Measurements from ENCODE around the gene NHLH2.

The NHLH2 gene

DNA sequence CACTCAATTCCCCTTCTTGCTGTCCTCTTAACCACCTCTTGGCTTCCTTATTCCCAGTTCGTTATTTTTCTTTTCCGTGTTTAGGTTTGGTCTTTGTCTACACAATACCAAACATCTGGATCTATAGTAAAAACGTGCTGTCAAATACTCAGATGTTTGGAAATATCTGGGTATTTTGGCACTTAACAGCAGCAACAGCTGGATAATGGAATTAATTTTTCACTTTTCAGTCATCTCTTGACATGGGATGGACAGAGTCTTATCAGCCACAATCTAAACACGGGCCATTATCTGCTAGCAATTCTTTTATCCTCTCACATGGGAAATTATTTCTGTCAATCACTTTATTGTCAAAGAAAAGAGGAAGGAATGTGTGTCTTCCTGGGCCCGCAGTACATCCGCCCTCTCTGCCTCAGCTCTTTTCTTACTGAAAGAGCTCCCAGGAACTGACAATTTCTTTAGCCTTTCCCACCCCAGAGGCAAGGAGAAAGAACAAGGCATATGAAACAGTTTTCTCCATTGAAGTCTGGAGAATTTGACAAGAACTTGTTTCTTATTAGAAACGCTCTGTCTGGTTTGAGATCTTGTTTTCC is 13.4 kb downstream of the NHLH2 start:
- TF ChIP-seq, protein P1, sequence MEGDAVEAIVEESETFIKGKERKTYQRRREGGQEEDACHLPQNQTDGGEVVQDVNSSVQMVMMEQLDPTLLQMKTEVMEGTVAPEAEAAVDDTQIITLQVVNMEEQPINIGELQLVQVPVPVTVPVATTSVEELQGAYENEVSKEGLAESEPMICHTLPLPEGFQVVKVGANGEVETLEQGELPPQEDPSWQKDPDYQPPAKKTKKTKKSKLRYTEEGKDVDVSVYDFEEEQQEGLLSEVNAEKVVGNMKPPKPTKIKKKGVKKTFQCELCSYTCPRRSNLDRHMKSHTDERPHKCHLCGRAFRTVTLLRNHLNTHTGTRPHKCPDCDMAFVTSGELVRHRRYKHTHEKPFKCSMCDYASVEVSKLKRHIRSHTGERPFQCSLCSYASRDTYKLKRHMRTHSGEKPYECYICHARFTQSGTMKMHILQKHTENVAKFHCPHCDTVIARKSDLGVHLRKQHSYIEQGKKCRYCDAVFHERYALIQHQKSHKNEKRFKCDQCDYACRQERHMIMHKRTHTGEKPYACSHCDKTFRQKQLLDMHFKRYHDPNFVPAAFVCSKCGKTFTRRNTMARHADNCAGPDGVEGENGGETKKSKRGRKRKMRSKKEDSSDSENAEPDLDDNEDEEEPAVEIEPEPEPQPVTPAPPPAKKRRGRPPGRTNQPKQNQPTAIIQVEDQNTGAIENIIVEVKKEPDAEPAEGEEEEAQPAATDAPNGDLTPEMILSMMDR (IDR thresholded peaks at IDR 0.05), result no peak

DNA sequence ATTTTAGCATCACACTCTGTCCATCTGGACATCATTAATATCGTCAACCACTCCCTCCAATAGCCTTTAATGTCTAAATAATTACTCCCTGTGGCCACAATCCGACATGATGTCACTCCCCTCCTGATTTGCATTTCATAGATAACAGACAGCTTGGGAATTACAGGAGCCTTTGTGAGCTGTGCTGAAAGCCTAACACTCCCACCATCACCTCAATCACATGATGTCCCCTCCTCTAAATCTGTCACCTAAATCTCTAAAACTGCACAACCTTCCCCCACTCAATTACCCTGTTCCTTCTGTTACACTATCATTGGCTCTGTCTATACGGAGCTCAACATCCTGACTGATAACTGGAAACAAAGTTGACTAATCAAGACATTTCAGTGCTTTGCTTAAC is 14.3 kb downstream of the NHLH2 start:
- TF ChIP-seq, protein P1 (IDR thresholded peaks at IDR 0.05), result no peak

DNA sequence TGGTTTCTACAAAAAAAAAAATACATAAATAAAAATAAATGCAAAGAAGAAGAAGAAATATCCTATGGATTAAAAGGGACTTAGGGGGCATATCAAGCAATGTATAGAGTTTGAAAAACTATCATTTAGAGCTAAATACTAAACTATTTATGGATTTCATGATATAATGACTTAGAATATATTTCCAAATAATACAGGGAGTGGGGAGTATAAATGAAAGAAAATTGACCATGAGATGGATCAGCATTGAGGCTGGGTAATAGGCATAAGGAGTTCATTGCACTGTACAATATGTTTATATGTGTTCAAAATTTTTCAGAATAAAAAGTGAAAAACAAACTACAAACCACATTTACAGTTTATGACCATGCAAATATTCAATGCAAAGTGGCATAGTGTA is 18.8 kb downstream of the NHLH2 start:
- TF ChIP-seq, protein P1 (IDR thresholded peaks at IDR 0.05), result no peak

GRCh38 chr1:115815694-115816093 is 25.2 kb downstream of the NHLH2 start:
- TF ChIP-seq, protein P1 (IDR thresholded peaks at IDR 0.05), result no peak

- TF ChIP-seq, protein P1 (IDR thresholded peaks at IDR 0.05), result no peak
Observed at GRCh38 chr1:115814685-115815398, 26.1 kb downstream of the NHLH2 start.

DNA sequence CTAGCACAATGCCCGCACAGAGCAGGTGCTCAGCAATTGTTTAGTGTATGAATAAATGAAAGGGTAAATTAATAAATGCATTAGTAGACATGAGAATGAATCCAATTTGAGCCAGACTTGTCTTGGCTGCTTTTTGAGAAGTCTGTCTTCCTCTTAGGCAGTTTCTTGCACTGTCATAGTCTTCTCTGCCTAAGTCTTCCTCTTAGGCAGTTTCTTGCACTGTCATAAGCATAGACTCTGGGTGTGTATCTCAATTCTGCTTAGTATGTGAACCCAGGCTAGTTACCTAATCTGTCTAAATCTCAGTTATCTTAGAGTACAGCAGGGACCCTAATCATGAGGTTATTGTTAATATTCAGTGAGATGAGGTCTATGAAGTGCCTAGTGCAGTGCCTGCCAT is 27.2 kb downstream of the NHLH2 start:
- TF ChIP-seq, protein P1 (IDR thresholded peaks at IDR 0.05), result no peak

DNA sequence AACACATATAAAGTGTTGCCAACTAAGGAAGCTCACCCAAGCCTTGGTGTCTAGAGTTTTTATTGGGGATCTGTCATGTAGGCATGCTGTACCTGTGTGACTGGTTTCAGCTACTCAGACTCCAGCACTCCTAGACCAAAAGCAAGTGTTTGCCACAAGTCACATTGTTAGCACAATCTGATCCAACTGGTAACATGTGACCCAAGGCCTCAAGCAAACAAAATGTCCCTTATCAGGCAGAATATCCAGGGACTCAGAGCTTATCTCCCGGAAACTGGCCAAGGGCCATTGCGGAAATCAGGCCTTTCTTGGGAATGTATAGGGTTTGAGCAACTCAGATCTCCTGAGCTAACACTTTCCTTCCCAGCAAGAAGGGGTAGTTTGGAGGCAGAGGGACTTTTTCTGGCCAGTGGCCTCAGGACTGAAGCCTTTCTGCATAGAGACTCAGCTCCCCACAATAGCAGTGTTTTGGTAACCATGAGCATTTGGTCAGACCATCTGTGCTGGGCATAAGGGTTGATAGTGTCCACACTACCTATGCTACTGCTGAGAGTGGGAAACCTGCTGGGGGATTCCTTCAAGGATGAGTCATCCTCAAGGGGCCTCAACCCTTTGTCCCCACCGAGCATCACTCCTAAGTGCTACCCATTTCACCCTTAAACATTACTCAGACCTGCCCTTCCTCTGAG is 29.6 kb downstream of the NHLH2 start:
- TF ChIP-seq, protein P1 (IDR thresholded peaks at IDR 0.05), result no peak
